Loucy (cell line): ENCODE measurements around the gene DLG2.
A peak's percentile ranks its signal among the peaks of the same experiment; 100 is the strongest.

Source experiments
- H2AFZ ChIP-seq: fragments of 200-600 bp; sonication (generic); 2 replicates; pipeline ENCODE4 v1.6.0; 2016; ENCODE audit warnings: antibody characterized with exemption, mild to moderate bottlenecking, low read length, moderate library complexity
- H3F3A ChIP-seq: fragments of 200-600 bp; 2 replicates; pipeline ENCODE4 v1.6.0; 2016; ENCODE audit warnings: antibody characterized with exemption, low read depth, mild to moderate bottlenecking
- H3K27me3 ChIP-seq: fragments of 200-600 bp; sonication (generic); 2 replicates; pipeline ENCODE4 v1.6.1; 2014; ENCODE audit warnings: low read length, mild to moderate bottlenecking; ENCODE audit not compliant: insufficient read depth, poor library complexity, severe bottlenecking
- H3K36me3 ChIP-seq: fragments of 200-600 bp; sonication (generic); 2 replicates; pipeline ENCODE4 v1.6.1; 2016; ENCODE audit warnings: low read length; ENCODE audit not compliant: insufficient read depth
- H3K4me1 ChIP-seq: fragments of 200-600 bp; sonication (generic); 2 replicates; pipeline ENCODE4 v1.5.1; 2014; ENCODE audit warnings: low read length, mild to moderate bottlenecking; ENCODE audit not compliant: insufficient read depth, poor library complexity, severe bottlenecking
- H3K4me2 ChIP-seq: fragments of 200-600 bp; sonication (generic); 2 replicates; pipeline ENCODE4 v1.6.0; 2014; ENCODE audit warnings: antibody characterized with exemption, low read length, low read depth, mild to moderate bottlenecking; ENCODE audit not compliant: poor library complexity, severe bottlenecking
- H3K4me3 ChIP-seq: fragments of 200-600 bp; sonication (generic); 2 replicates; pipeline ENCODE4 v1.5.1; 2014; ENCODE audit warnings: low read length, mild to moderate bottlenecking, mixed read lengths; ENCODE audit not compliant: poor library complexity, severe bottlenecking
- H3K79me2 ChIP-seq: fragments of 200-600 bp; sonication (generic); 2 replicates; pipeline ENCODE4 v1.6.1; 2014; ENCODE audit warnings: low read length; ENCODE audit not compliant: insufficient read depth
- H3K9ac ChIP-seq: fragments of 200-600 bp; sonication (generic); 2 replicates; pipeline ENCODE4 v1.6.0; 2014; ENCODE audit warnings: mild to moderate bottlenecking, low read depth, low read length, moderate library complexity; ENCODE audit not compliant: poor library complexity, severe bottlenecking
- H3K9me2 ChIP-seq: fragments of 200-600 bp; sonication (generic); replicated peaks from 2 replicates; pipeline ENCODE4 v1.6.1; 2016; ENCODE audit warnings: low read depth, low read length, mixed read lengths
- H3K9me3 ChIP-seq: fragments of 200-600 bp; sonication (generic); 2 replicates; pipeline ENCODE4 v1.6.1; 2014; ENCODE audit warnings: mild to moderate bottlenecking, antibody characterized with exemption, low read length, low read depth; ENCODE audit not compliant: insufficient read depth
- H4K20me1 ChIP-seq: fragments of 200-600 bp; sonication (generic); 2 replicates; pipeline ENCODE4 v1.6.0; 2014; ENCODE audit warnings: antibody characterized with exemption, low read length, mild to moderate bottlenecking; ENCODE audit not compliant: insufficient read depth, poor library complexity, severe bottlenecking
- EZH2phosphoT487 ChIP-seq: fragments of 200-600 bp; IDR thresholded peaks from 2 replicates; pipeline ENCODE4 v1.6.1; 2018; ENCODE audit warnings: antibody characterized with exemption, mild to moderate bottlenecking, moderate library complexity, borderline replicate concordance
- TF ChIP-seq, protein P1 (sequence below): fragments of 200-600 bp; sonication (generic); conservative IDR thresholded peaks from 2 replicates; pipeline ENCODE4 v1.5.1; 2014; ENCODE audit warnings: mild to moderate bottlenecking, antibody characterized with exemption, low read length

The DLG2 gene

DNA sequence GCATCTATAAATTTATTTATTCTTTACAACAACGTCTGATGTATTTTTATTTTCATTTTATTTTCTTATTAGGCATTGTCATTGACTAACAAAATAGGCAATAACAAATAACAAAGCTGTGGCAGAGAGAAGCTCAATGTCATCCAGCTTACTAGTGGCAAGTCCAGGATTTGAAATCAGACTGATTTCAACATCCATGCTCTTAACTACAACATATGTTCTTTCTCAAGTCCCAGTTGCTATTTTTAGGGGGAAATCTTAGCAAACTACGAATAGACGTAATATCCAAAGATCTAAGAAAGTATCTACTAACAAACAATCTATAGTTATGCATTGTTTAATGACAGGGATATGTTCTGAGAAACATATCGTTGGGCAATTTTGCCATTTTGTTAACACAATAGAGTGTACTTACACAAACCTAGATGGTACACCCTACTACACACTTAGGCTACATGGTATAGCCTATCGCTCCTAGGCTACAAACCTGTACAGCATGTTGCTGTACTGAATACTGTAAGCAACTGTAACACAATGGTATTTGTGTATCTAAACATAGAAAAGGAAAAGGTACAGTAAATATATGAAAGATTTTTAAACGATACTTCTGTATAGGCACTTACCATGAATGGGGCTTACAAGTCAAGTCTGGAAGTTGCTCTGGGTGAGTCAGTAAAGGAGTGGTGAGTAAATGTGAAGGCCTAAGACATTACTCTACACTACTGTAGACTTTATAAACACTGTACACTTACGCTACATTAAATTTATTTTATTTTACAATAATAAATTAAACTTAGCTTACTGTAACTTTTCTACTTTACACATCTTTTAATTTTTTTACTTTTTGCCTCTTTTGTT, 151.3 kb downstream of the DLG2 start:
- H3K4me1 ChIP-seq = no peaks in the 10 kb centered on the region
- H3K79me2 ChIP-seq = no peaks in the 10 kb centered on the region
- H3K4me2 ChIP-seq = no peak overlapping the region
- H4K20me1 ChIP-seq = no peaks in the 10 kb centered on the region
- no peak for TF ChIP-seq EZH2phosphoT487
- TF ChIP-seq, protein P1, sequence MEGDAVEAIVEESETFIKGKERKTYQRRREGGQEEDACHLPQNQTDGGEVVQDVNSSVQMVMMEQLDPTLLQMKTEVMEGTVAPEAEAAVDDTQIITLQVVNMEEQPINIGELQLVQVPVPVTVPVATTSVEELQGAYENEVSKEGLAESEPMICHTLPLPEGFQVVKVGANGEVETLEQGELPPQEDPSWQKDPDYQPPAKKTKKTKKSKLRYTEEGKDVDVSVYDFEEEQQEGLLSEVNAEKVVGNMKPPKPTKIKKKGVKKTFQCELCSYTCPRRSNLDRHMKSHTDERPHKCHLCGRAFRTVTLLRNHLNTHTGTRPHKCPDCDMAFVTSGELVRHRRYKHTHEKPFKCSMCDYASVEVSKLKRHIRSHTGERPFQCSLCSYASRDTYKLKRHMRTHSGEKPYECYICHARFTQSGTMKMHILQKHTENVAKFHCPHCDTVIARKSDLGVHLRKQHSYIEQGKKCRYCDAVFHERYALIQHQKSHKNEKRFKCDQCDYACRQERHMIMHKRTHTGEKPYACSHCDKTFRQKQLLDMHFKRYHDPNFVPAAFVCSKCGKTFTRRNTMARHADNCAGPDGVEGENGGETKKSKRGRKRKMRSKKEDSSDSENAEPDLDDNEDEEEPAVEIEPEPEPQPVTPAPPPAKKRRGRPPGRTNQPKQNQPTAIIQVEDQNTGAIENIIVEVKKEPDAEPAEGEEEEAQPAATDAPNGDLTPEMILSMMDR = no peak
- H3K9ac ChIP-seq = no peak overlapping the region
- H3K9me3 ChIP-seq = no peaks in the 10 kb centered on the region
- H3K36me3 ChIP-seq = no peaks in the 10 kb centered on the region
- H3K27me3 ChIP-seq = no peaks in the 10 kb centered on the region
- no peak overlapping the region for H3K4me3 ChIP-seq
- H2AFZ ChIP-seq = no peak overlapping the region
- no peaks in the 10 kb centered on the region for H3F3A ChIP-seq
- no peaks in the 10 kb centered on the region for H3K9me2 ChIP-seq

DNA sequence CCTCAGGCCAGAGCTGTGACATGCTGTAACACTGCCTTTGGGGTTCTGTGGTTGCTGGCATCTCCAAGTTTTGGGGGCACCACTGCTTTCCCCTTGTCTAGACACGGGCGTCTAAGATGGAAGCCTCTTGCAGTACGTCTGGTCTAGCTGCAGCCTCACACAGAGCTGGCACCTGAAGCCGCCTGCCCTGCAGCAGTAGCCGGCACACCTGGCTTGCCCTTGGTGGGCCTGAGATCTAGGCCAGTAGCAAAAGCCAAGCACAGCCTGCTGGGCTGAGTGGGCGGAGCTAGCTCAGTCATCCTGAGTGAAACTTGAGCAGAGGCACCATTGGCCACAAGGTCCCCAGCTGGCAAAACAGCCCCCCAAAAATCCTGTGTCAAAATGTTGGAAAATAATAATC, 154.2 kb downstream of the DLG2 start:
- no peaks in the 10 kb centered on the region for H3F3A ChIP-seq
- H3K9me3 ChIP-seq = no peaks in the 10 kb centered on the region
- H3K36me3 ChIP-seq = no peaks in the 10 kb centered on the region
- H3K4me3 ChIP-seq = no peak overlapping the region
- H3K9ac ChIP-seq = no peak overlapping the region
- H3K27me3 ChIP-seq = no peaks in the 10 kb centered on the region
- H3K9me2 ChIP-seq = no peaks in the 10 kb centered on the region
- H4K20me1 ChIP-seq = no peaks in the 10 kb centered on the region
- no peak overlapping the region for H2AFZ ChIP-seq
- no peaks in the 10 kb centered on the region for H3K4me1 ChIP-seq
- H3K79me2 ChIP-seq = no peaks in the 10 kb centered on the region
- TF ChIP-seq, protein P1 = no peak
- no peak overlapping the region for H3K4me2 ChIP-seq

DNA sequence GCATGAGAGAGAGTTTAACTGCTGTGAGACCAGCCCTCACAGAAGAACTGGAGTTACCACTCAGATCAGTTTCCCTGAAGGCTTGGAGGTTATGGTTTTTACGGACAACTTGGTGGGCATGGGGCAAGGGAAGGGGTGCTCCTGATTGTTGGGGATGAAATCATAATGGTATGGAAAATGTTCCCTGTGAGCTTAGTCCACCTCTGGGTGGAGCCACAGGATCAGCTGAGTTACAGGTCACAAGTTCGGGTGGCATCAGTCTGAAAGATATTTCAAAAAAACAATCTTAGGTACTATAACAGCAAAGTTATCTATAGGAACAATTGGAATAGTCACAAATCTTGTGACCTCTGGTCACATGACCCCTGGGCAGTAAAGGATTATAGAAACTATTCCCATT, 162.9 kb downstream of the DLG2 start:
- TF ChIP-seq EZH2phosphoT487 = no peak
- TF ChIP-seq, protein P1 = peak; percentile 47

More for the DNA sequence above, 162.9 kb downstream of the DLG2 start:
- no peak overlapping the region for H2AFZ ChIP-seq
- no peaks in the 10 kb centered on the region for H3K9me2 ChIP-seq
- no peaks in the 10 kb centered on the region for H3K4me1 ChIP-seq
- no peaks in the 10 kb centered on the region for H3K27me3 ChIP-seq
- H3K79me2 ChIP-seq = no peaks in the 10 kb centered on the region
- no peaks in the 10 kb centered on the region for H3F3A ChIP-seq
- H3K4me3 ChIP-seq = no peak overlapping the region
- H3K9ac ChIP-seq = no peak overlapping the region
- no peaks in the 10 kb centered on the region for H4K20me1 ChIP-seq
- no peak overlapping the region for H3K4me2 ChIP-seq
- no peaks in the 10 kb centered on the region for H3K36me3 ChIP-seq
- H3K9me3 ChIP-seq = no peaks in the 10 kb centered on the region
